Measurements from ENCODE around the gene TEX36.

TEX36 gene

GRCh38 chr10:125708971-125709503 is 26.1 kb upstream of the TEX36 start:
- no peak overlapping the region for H3K27ac ChIP-seq
- H3K4me2 ChIP-seq (ENCODE audit: low read length): no peak overlapping the region
- H3K9me3 ChIP-seq (ENCODE audit: control insufficient read depth, low read length): no peaks in the 10 kb centered on the region
- H3K27me3 ChIP-seq (ENCODE audit: control insufficient read depth, insufficient read depth, low read length): no peaks in the 10 kb centered on the region
- no peak for TF ChIP-seq CTCF (IDR thresholded peaks at IDR 0.05)
- no peak overlapping the region for H3K4me3 ChIP-seq (ENCODE audit: low read depth, low read length)
- H3K36me3 ChIP-seq (ENCODE audit: control insufficient read depth, insufficient read depth, low read length): peaks cover 3% of the 10 kb centered on the region
- no peaks in the 10 kb centered on the region for H3K4me1 ChIP-seq
- H2AFZ ChIP-seq: no peak overlapping the region
- no peaks in the 10 kb centered on the region for H3K79me2 ChIP-seq
- no peak overlapping the region for H3K9ac ChIP-seq

GRCh38 chr10:125707541-125708468 is 24.8 kb upstream of the TEX36 start:
- Histone ChIP-seq H3K9me3 (ENCODE audit: control insufficient read depth, low read length) (no peaks in the 10 kb centered on the region), H3K4me2 (ENCODE audit: low read length) (no peak overlapping the region), H3K79me2 (no peaks in the 10 kb centered on the region), H3K4me1 (no peaks in the 10 kb centered on the region), H3K9ac (no peak overlapping the region), H3K4me3 (ENCODE audit: low read depth, low read length) (no peak overlapping the region), H3K27me3 (ENCODE audit: control insufficient read depth, insufficient read depth, low read length) (no peaks in the 10 kb centered on the region), H2AFZ (no peak overlapping the region), H3K27ac (no peak overlapping the region), H3K36me3 (ENCODE audit: control insufficient read depth, insufficient read depth, low read length) (peaks cover under 1% of the 10 kb centered on the region)
- TF ChIP-seq CTCF (IDR thresholded peaks at IDR 0.05): no peak

GRCh38 chr10:125700355-125700911 is 17.5 kb upstream of the TEX36 start:
- Histone ChIP-seq H3K4me3 (ENCODE audit: low read depth, low read length) (no peak overlapping the region), H3K36me3 (ENCODE audit: control insufficient read depth, insufficient read depth, low read length) (no peaks in the 10 kb centered on the region), H3K4me1 (no peaks in the 10 kb centered on the region), H3K4me2 (ENCODE audit: low read length) (no peak overlapping the region), H3K27ac (no peak overlapping the region), H2AFZ (no peak overlapping the region), H3K79me2 (no peaks in the 10 kb centered on the region), H3K9ac (no peak overlapping the region), H3K9me3 (ENCODE audit: control insufficient read depth, low read length) (no peaks in the 10 kb centered on the region), H3K27me3 (ENCODE audit: control insufficient read depth, insufficient read depth, low read length) (no peaks in the 10 kb centered on the region)
- no peak for TF ChIP-seq CTCF (IDR thresholded peaks at IDR 0.05)

- H3K4me1 ChIP-seq: no peaks in the 10 kb centered on the region
- no peaks in the 10 kb centered on the region for H3K36me3 ChIP-seq (ENCODE audit: control insufficient read depth, insufficient read depth, low read length)
- no peaks in the 10 kb centered on the region for H3K9me3 ChIP-seq (ENCODE audit: control insufficient read depth, low read length)
- H3K27ac ChIP-seq: no peak overlapping the region
- no peak overlapping the region for H3K4me3 ChIP-seq (ENCODE audit: low read depth, low read length)
- TF ChIP-seq CTCF (IDR thresholded peaks at IDR 0.05): no peak
- no peaks in the 10 kb centered on the region for H3K27me3 ChIP-seq (ENCODE audit: control insufficient read depth, insufficient read depth, low read length)
- no peaks in the 10 kb centered on the region for H3K79me2 ChIP-seq
- no peak overlapping the region for H3K4me2 ChIP-seq (ENCODE audit: low read length)
- H3K9ac ChIP-seq: no peak overlapping the region
- no peak overlapping the region for H2AFZ ChIP-seq
Measured at GRCh38 chr10:125699562-125700143, 16.7 kb upstream of the TEX36 start.
